Thyroid gland (tissue), 4 donors: ENCODE results near the gene CNOT2. TPM values are rescaled to one million over a fixed set of nuclear protein-coding genes. Genes with fewer than 3 reads are reported as not detected.

ENCODE experiments used
- DNase-seq, 2 donors: peaks; one replicate each; pipeline ENCODE4 v3.0.0-alpha.2; 2019
- H3K27ac ChIP-seq, 3 donors: fragments of 200-600 bp; sonication (generic); 1 replicate in 2 of 3; 2 replicates in 1 of 3; pipeline ENCODE4 v1.5.1; 2016 to 2019; ENCODE audit warnings: mild to moderate bottlenecking in 1 of 3, moderate library complexity in 1 of 3
- H3K27me3 ChIP-seq: fragments of 200-600 bp; sonication (generic); one replicate; pipeline ENCODE4 v1.5.1; 2019
- H3K36me3 ChIP-seq, 2 donors: fragments of 200-600 bp; sonication (generic); one replicate each; pipeline ENCODE4 v1.5.1; 2016 to 2019
- H3K4me1 ChIP-seq, 2 donors: fragments of 200-600 bp; sonication (generic); one replicate each; pipeline ENCODE4 v1.5.1; 2017 to 2019
- H3K4me3 ChIP-seq, 3 donors: fragments of 200-600 bp; sonication (generic); replicated peaks in 1 of 3; 1 replicate in 2 of 3; 2 replicates in 1 of 3; pipeline ENCODE4 v1.5.1; 2016; ENCODE audit warnings: mild to moderate bottlenecking in 1 of 3
- H3K9me3 ChIP-seq: fragments of 200-600 bp; sonication (generic); one replicate; pipeline ENCODE4 v1.5.1; 2017
- POLR2A ChIP-seq, 2 donors: fragments of 450-650 bp; IDR thresholded peaks; one replicate each; pipeline ENCODE4 v1.6.1; 2017; ENCODE audit warnings: antibody characterized with exemption in 2 of 2, mild to moderate bottlenecking in 2 of 2, moderate library complexity in 1 of 2
- WGBS, 2 donors: methylation state at CpG; one replicate each; pipeline ENCODE4 v1.1.5; 2017; 5-methylcytosine and 5-hydroxymethylcytosine counted together
- intact Hi-C: fragments of 100-400 bp; cut with DNase I; formaldehyde crosslinking; loops from one replicate; pipeline ENCODE4 v1.15.1; 2023
- total RNA-seq, 4 donors: library from RNA; depleted of rRNA; stranded (reverse); fragments of >200 nt; gene quantifications; one replicate each; pipeline ENCODE4 v1.2.3, GENCODE V29; 2016
- TF ChIP-seq, protein P1 (sequence below), 6 experiments: fragments of 200-600 bp in 3 of 6; fragments of 450-650 bp in 3 of 6; sonication (generic) in 3 of 6; IDR thresholded peaks; one replicate each; pipeline ENCODE4 v1.5.1; 2016 to 2019; ENCODE audit warnings: antibody characterized with exemption in 6 of 6, mild to moderate bottlenecking in 2 of 6, inconsistent platforms in 1 of 6, moderate library complexity in 1 of 6

CNOT2 gene
- total RNA-seq, 4 donors from 2014 or later = 162 to 245 (median 173) TPM

DNA sequence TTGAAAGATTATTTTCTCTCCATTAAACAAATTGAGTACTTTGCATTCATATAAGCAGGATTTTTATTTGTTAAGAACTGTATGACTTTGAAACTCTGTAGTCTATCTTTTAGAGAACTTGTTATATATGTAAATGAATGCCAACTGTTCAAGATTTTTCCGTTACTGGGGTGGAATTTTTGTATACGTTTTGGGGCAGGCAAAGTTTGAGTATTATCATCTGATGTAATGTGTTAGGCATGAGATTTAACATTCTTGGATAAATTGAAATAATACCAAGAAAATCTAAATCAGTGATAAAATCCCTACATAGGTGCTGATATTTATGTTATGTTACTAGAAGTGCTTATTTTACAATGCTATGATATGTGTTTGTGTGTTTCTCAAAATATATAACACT, 8.4 kb downstream of the CNOT2 start:
- Histone ChIP-seq H3K4me1 (peaks cover 8 to 12% of the 10 kb centered on the region in 2 donors), H3K27ac (no peak overlapping the region), H3K36me3 (no peaks in the 10 kb centered on the region), H3K27me3 (no peaks in the 10 kb centered on the region), H3K4me3 (no peak overlapping the region), H3K9me3 (no peaks in the 10 kb centered on the region)
- WGBS, 2 donors = 72 to 76% methylated on average over 2 of the region's 2 CpGs
- TF ChIP-seq POLR2A (IDR thresholded peaks at IDR 0.05) = no peak
- intact Hi-C loops = no loop called here
- no peak for DNase-seq

DNA sequence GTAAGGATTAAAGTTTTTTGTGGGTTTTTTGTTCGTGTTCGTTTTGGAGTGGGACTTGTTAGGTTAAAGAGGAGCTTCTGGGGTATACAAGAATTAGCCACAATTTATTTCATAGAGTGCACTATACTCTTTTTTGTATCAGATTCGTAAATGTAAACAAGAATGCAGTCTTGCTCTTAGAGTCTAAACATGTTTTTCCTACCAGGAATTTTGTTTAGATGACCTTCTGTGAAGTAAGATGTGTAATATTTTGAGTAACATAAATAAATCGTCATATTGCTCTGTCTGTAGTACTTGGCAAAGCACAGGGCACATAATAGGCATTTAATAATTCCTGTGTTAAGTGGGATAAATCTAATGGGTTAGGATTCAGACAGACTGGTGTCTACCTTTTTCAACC, 9.6 kb downstream of the CNOT2 start:
- Histone ChIP-seq H3K36me3 (no peaks in the 10 kb centered on the region), H3K27me3 (no peaks in the 10 kb centered on the region), H3K9me3 (no peaks in the 10 kb centered on the region), H3K27ac (no peak overlapping the region), H3K4me3 (no peak overlapping the region), H3K4me1 (peaks cover 6 to 11% of the 10 kb centered on the region in 2 donors)
- intact Hi-C loops = no loop called here
- no peak for DNase-seq
- 83 to 84% methylated on average over 4 of the region's 4 CpGs for WGBS, 2 donors
- no peak for TF ChIP-seq POLR2A (IDR thresholded peaks at IDR 0.05)
- TF ChIP-seq, protein P1, sequence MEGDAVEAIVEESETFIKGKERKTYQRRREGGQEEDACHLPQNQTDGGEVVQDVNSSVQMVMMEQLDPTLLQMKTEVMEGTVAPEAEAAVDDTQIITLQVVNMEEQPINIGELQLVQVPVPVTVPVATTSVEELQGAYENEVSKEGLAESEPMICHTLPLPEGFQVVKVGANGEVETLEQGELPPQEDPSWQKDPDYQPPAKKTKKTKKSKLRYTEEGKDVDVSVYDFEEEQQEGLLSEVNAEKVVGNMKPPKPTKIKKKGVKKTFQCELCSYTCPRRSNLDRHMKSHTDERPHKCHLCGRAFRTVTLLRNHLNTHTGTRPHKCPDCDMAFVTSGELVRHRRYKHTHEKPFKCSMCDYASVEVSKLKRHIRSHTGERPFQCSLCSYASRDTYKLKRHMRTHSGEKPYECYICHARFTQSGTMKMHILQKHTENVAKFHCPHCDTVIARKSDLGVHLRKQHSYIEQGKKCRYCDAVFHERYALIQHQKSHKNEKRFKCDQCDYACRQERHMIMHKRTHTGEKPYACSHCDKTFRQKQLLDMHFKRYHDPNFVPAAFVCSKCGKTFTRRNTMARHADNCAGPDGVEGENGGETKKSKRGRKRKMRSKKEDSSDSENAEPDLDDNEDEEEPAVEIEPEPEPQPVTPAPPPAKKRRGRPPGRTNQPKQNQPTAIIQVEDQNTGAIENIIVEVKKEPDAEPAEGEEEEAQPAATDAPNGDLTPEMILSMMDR (IDR thresholded peaks at IDR 0.05) = no peak

DNA sequence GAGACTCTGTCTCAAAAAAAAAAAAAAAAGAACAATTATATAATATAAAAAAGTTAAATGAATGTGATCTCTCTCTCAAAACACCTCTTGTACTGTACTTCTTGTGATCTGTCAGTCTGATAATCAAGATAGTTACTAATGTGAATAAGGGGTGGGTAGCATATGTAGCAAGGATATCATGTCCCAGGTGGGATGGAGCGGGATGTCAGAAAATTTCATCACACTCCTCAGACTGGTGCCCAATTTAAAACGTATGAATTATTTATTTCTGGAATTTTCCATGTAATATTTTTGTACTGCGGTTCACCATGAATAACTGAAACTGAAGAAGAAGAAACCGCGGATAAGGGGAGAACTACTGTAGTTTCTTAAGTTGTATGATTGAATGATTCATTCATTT, 11.0 kb downstream of the CNOT2 start:
- no peaks in the 10 kb centered on the region for H3K27me3 ChIP-seq
- H3K27ac ChIP-seq = no peak overlapping the region
- TF ChIP-seq, protein P1 (IDR thresholded peaks at IDR 0.05) = no peak
- no peak for TF ChIP-seq POLR2A (IDR thresholded peaks at IDR 0.05)
- peaks cover 3 to 14% of the 10 kb centered on the region in 2 donors for H3K4me1 ChIP-seq
- DNase-seq = no peak
- H3K4me3 ChIP-seq = no peak overlapping the region
- H3K36me3 ChIP-seq = no peaks in the 10 kb centered on the region
- intact Hi-C loops = no loop called here
- 92 to 93% methylated on average over 5 of the region's 5 CpGs for WGBS, 2 donors
- H3K9me3 ChIP-seq = no peaks in the 10 kb centered on the region

DNA sequence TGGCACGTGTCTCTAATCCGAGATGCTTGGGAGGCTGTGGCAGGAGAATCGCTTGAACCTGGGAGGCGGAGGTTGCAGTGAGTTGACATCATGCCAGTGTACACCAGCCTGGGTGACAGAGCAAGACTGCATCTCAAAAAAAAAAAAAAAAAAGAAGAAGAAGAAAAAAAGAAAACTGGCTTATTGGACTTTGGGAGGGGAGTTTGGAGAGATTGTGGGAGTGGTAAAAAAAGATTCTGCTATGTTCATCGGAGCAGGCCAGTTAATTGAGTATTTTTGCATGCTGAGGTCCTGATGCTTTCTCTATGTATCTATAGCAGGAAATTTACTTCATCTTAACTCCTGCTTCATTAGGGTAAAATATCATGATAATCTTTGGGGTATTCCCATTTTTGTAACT, 11.6 kb downstream of the CNOT2 start:
- intact Hi-C loops = no loop called here

DNA sequence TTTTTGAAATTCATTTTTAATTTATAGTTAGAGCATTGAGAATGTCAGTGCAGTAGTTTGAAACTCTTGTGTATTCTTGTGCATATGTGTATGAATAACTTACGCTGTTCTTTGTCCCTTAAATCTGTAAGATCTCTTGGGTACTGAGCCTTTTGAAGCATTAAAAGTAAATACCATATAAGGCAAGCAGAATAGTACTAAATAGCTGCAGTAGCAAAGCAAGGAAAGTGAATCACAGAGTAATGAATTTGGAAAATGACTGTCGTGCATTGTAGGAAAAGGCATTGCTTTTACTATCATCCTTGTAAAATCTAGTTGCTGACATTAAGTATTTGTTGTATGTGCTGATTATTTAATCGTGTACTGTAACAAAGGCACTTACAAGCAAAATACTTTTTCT, 12.1 kb downstream of the CNOT2 start:
- TF ChIP-seq, protein P1 (IDR thresholded peaks at IDR 0.05) = no peak
- TF ChIP-seq POLR2A (IDR thresholded peaks at IDR 0.05) = no peak
- intact Hi-C loops = no loop called here
- Histone ChIP-seq H3K9me3 (no peaks in the 10 kb centered on the region), H3K36me3 (no peaks in the 10 kb centered on the region), H3K27me3 (no peaks in the 10 kb centered on the region), H3K4me3 (no peak overlapping the region), H3K4me1 (peaks cover 3 to 18% of the 10 kb centered on the region in 2 donors), H3K27ac (no peak overlapping the region)
- no peak for DNase-seq
- WGBS, 2 donors = 70 to 75% methylated on average over 3 of the region's 3 CpGs

More for the DNA sequence above, 11.6 kb downstream of the CNOT2 start:
- 92 to 95% methylated on average over 5 of the region's 5 CpGs for WGBS, 2 donors
- Histone ChIP-seq H3K4me1 (peaks cover 3 to 18% of the 10 kb centered on the region in 2 donors), H3K36me3 (no peaks in the 10 kb centered on the region), H3K27me3 (no peaks in the 10 kb centered on the region), H3K4me3 (no peak overlapping the region), H3K9me3 (no peaks in the 10 kb centered on the region), H3K27ac (no peak overlapping the region)
- TF ChIP-seq POLR2A (IDR thresholded peaks at IDR 0.05) = no peak
- TF ChIP-seq, protein P1 (IDR thresholded peaks at IDR 0.05) = no peak
- DNase-seq = no peak
